GM18861 (cell line): Measurements from ENCODE around the gene B3GNT8.
"Not testable (repeated sequence)": the region's sequence is repeated elsewhere in the genome, so short reads cannot be mapped to it uniquely, and the experiment has no call there.

Source experiments
- ATAC-seq: cut with Tn5 transposase; IDR thresholded peaks from one replicate; pipeline ENCODE4 v1.9.1; 2021; ENCODE audit not compliant: unreplicated experiment

The B3GNT8 gene

GRCh38 chr19:41416194-41416674, 10.9 kb downstream of the B3GNT8 start:
- no peak for ATAC-seq

- ATAC-seq: no peak
Observed at GRCh38 chr19:41415154-41415571, 12.0 kb downstream of the B3GNT8 start.

DNA sequence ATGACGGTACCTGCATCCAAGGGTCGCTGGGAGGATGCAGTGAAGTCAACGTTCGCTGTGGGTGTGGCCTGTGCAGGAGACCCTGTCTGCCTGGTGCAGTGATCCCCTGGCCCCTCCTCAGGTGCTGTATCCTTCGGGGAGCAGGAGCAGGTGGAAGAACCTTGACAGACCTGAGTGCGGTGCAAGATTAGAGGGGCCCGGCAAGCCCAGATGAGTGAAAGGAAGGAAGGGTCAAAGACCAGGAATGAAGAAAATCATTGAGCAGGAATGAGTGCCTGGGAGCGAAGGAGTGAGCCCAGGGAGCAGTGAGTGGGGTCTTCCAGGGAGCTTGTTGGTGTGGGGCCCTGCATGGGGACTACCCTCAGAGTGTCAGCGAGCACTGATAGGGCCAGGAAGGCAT, 12.7 kb downstream of the B3GNT8 start:
- no peak for ATAC-seq

DNA sequence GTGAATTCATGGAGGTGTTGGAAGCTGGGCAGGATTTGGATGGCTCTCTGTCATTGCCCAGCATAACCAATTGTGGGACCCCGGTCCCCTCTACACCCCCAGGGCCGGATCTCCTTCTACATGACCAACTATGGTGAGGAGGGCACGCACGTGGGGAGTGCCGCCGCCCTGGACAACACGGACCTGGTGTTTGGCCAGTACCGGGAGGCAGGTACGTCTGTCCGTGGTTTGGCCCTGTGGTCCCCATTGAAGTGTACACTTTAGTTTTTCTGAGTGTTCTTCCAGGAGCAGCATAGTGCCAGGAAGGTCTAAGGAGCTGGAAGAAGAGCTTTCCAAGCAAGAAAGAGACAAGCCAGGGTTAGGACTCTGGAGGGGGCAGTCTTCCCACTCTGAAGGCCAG, 13.2 kb downstream of the B3GNT8 start:
- ATAC-seq: no peak

GRCh38 chr19:41412953-41413352, 14.2 kb downstream of the B3GNT8 start:
- ATAC-seq: no peak

DNA sequence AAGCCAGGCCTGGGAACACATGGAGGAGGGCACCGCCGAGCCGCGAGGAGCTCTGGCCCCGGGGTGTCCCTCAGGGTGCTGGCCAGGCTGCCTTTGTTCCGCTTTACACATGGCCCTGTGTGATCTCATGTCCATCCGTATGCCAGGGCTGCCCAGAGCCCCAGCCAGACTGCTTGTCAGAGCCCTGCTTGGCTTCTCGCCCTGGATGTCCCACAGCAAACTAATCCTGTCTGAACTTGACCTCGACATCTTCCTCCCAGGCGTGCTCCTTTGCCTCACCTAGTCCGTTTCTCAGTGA, 15.3 kb downstream of the B3GNT8 start:
- no peak for ATAC-seq

GRCh38 chr19:41411100-41411967, 15.8 kb downstream of the B3GNT8 start:
- no peak for ATAC-seq

DNA sequence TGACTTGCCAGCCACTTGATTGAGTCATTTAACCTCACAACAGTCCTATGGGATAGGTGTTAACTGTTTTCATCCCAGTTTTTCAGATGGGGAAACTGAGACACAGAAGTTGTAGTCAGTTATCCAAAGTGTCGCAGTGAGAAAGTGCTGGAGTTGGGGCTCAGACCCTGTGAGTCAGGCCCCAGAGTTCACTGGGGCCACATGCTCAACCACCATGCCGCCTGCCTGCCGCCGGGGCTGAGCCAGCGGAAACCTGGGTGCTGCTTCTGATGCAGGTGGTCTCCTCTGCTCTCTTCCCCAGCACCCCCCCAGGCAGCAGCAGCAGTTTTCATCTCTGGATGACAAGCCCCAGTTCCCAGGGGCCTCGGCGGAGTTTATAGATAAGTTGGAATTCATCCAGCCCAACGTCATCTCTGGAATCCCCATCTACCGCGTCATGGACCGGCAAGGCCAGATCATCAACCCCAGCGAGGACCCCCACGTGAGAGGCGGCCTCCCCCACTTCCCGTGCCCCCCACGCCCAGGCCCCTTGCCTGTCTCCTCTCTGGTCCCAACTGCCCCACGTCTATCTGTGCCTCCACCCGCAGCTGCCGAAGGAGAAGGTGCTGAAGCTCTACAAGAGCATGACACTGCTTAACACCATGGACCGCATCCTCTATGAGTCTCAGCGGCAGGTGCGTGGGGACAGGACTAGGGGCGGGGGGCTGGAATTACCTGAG, 16.7 kb downstream of the B3GNT8 start:
- ATAC-seq: no peak

DNA sequence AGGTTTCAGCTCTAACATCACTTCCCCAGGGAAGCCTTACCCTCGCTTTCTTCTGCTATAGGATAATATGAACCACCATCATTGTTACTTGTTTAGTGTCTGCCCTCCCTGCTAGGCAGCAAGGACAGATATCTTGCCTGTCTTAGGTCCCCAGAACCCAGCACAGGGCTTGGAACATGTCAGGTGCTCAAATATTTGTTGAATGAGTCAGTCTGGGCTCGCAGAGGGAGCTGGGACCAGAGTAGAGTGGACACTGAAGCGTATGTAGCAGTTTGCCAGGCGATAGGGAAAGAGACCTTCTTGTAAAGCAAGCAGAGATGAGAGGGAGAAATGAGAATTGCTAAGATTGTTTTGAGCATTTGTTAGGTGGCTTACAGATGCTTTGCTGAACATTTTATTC, 17.9 kb downstream of the B3GNT8 start:
- no peak for ATAC-seq

- not testable (repeated sequence) for ATAC-seq
Observed at GRCh38 chr19:41408846-41409245, 18.3 kb downstream of the B3GNT8 start.

DNA sequence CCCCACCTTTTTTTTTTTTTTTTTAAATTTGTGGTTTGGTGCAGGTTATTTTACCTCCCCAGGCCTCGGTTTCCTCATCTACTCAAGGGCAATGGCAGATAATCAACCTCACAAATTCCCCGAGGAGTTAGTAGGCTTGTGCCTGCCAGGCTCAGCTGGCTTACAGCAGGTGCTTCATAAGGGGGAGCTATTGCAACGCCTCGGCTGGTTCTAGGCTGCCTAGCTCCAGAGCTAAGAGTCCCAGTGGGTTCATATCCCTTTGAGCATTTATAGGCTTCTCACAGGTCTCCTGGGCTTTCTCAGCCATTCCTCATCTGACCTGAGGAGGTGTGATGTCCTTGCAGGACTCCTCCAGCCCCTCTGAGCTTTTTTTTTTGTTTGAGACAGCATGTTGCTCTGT, 18.9 kb downstream of the B3GNT8 start:
- no peak for ATAC-seq

DNA sequence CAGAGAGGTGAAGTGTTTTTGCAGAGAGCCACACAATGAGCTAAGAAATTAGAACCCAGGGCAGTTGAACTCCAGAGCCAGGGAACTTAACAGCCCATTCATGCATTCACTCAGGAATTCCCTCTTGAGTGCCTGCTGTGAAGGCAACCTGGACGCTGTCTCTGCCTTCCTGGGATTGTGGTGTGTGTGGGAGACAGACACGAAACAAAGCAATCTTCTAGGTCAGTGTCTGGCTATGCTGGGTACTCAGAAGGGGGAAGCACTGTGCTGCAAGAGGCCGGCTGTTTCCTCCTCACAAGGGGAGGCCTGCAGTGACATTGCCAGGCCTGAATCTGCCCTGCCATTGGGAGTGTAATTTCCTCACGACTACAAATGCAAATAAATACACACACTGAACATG, 19.9 kb downstream of the B3GNT8 start:
- no peak for ATAC-seq

GRCh38 chr19:41405776-41406175, 21.4 kb downstream of the B3GNT8 start:
- no peak for ATAC-seq

GRCh38 chr19:41403181-41403970, 23.8 kb downstream of the B3GNT8 start:
- ATAC-seq: no peak

DNA sequence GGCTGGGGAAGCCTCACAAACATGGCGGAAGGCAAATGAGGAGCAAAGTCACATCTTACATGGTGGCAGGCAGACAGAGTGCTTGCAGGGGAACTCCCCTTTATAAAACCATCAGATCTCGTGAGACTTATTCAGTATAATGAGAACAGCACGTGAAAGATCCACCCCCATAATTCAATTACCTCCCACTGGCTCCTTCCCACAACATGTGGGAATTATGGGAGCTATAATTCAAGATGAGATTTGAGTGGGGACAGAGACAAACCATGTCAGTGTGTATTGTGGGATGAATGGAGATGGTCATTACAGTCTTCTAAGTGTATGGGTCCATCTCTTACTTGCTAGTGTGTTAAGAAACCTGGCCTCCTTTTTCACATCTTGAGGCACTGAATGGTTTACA, 25.2 kb downstream of the B3GNT8 start:
- no peak for ATAC-seq

DNA sequence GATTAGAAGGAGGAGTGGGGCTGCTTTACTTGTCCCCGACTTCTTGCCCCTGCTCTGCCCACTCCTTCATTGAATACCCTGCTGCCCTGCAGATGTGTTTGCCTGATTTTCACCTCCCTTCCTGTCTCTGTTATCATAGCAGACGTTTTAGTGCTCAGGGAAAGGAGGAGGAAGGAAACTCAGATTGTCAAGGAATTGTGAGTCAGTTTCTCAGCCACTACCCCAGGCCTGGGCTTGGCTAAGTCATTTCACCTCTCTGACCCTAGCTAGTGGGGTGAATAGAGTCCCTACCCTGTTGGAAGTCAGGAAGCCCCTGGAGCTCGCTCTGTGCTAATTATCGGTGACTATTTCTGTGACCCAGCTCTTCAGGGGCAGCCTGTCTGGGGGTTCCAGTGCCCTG, 25.7 kb downstream of the B3GNT8 start:
- no peak for ATAC-seq

DNA sequence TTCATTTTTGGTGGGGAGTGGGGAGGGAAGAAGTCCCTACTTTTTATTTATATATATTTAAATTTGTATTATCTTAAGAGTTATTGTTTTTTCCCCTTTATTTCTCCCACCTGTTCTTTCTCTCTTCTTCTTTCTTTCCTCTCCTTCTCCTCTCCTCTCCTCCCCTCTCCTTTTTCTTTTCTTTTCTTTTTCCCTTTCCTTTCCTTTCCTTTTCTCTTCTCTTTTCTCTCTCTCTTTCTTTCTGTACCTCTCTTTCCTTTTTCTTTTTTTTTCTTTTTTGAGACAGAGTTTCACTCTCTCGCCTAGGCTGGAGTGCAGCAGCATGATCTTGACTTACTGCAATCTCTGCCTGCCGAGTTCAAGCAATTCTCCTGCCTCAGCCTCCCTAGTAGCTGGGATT, 27.6 kb downstream of the B3GNT8 start:
- no peak for ATAC-seq

DNA sequence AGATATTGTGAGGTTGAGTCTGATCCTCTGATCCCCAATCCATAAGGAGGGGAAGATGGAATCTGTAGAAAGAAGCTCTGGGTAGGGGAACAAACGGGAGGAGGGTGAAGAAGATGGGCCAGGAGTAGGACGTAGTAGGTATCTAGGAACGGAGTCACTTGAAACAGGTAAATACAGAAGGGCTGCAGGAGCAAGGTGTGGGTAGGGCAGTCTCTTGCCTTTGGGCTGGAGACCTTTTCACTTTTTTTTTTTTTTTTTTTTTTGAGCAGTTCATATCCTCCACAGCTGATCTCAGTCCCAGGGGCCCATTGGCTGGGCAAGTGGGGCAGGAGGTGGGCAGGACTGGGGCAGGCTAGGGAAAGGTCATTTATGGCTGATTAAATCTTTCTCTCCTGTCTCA, 28.1 kb downstream of the B3GNT8 start:
- no peak for ATAC-seq

GRCh38 chr19:41398598-41398997, 28.6 kb downstream of the B3GNT8 start:
- ATAC-seq: no peak

- ATAC-seq: no peak
Observed at GRCh38 chr19:41398050-41398418, 29.1 kb downstream of the B3GNT8 start.
